GM19025 (cell line): Measurements from ENCODE around the gene FUBP1.
A peak's percentile ranks its signal among the peaks of the same experiment; 100 is the strongest.
"Not testable (repeated sequence)": the region's sequence is repeated elsewhere in the genome, so short reads cannot be mapped to it uniquely, and the experiment has no call there.

Experiments
- ATAC-seq: cut with Tn5 transposase; IDR thresholded peaks from one replicate; pipeline ENCODE4 v1.9.1; 2021; ENCODE audit warnings: mild to moderate bottlenecking, low read depth, moderate library complexity; ENCODE audit not compliant: unreplicated experiment

The FUBP1 gene

GRCh38 chr1:77990629-77991204, 11.8 kb upstream of the FUBP1 start:
- ATAC-seq, result no peak

- ATAC-seq, result no peak
Observed at GRCh38 chr1:77989744-77990143, 10.9 kb upstream of the FUBP1 start.

- no peak for ATAC-seq
Observed at GRCh38 chr1:77987919-77988318, 9.0 kb upstream of the FUBP1 start.

- ATAC-seq, result no peak
Observed at GRCh38 chr1:77986810-77987209, 7.9 kb upstream of the FUBP1 start.

- no peak for ATAC-seq
Observed at GRCh38 chr1:77984629-77985028, 5.8 kb upstream of the FUBP1 start.

- ATAC-seq, result no peak
Observed at GRCh38 chr1:77983997-77984355, 5.1 kb upstream of the FUBP1 start.

GRCh38 chr1:77983352-77983996, 4.6 kb upstream of the FUBP1 start:
- not testable (repeated sequence) for ATAC-seq

- peak; percentile 56 for ATAC-seq
Observed at GRCh38 chr1:77978293-77978968, 441 bp downstream of the FUBP1 start.

GRCh38 chr1:77977989-77978292, 931 bp downstream of the FUBP1 start:
- ATAC-seq, result no peak

- ATAC-seq, result no peak
Observed at GRCh38 chr1:77976433-77977076, 2.3 kb downstream of the FUBP1 start.

GRCh38 chr1:77975907-77976306, 3.0 kb downstream of the FUBP1 start:
- ATAC-seq, result no peak

- ATAC-seq, result no peak
Observed at GRCh38 chr1:77975386-77975785, 3.5 kb downstream of the FUBP1 start.

- ATAC-seq, result no peak
Observed at GRCh38 chr1:77972080-77972479, 6.8 kb downstream of the FUBP1 start.

- no peak for ATAC-seq
Observed at GRCh38 chr1:77970192-77970591, 8.7 kb downstream of the FUBP1 start.

- no peak for ATAC-seq
Observed at GRCh38 chr1:77966291-77966690, 12.6 kb downstream of the FUBP1 start.

- no peak for ATAC-seq
Observed at GRCh38 chr1:77961392-77961791, 17.5 kb downstream of the FUBP1 start.

GRCh38 chr1:77958850-77959249, 20.0 kb downstream of the FUBP1 start:
- no peak for ATAC-seq

GRCh38 chr1:77958391-77958790, 20.5 kb downstream of the FUBP1 start:
- ATAC-seq, result no peak

GRCh38 chr1:77956464-77956863, 22.4 kb downstream of the FUBP1 start:
- no peak for ATAC-seq

GRCh38 chr1:77955709-77956108, 23.2 kb downstream of the FUBP1 start:
- no peak for ATAC-seq

GRCh38 chr1:77954521-77954920, 24.4 kb downstream of the FUBP1 start:
- ATAC-seq, result no peak

GRCh38 chr1:77953907-77954306, 25.0 kb downstream of the FUBP1 start:
- no peak for ATAC-seq
